Measurements from ENCODE around the gene NAXD. TPM values are rescaled to one million over a fixed set of nuclear protein-coding genes. Genes with fewer than 3 reads are reported as not detected.
A peak's percentile ranks its signal among the peaks of the same experiment; 100 is the strongest.
"Not testable (repeated sequence)": the region's sequence is repeated elsewhere in the genome, so short reads cannot be mapped to it uniquely, and the experiment has no call there.

The NAXD gene
- total RNA-seq, 1 donor from 2014 or later = 20.8 TPM

DNA sequence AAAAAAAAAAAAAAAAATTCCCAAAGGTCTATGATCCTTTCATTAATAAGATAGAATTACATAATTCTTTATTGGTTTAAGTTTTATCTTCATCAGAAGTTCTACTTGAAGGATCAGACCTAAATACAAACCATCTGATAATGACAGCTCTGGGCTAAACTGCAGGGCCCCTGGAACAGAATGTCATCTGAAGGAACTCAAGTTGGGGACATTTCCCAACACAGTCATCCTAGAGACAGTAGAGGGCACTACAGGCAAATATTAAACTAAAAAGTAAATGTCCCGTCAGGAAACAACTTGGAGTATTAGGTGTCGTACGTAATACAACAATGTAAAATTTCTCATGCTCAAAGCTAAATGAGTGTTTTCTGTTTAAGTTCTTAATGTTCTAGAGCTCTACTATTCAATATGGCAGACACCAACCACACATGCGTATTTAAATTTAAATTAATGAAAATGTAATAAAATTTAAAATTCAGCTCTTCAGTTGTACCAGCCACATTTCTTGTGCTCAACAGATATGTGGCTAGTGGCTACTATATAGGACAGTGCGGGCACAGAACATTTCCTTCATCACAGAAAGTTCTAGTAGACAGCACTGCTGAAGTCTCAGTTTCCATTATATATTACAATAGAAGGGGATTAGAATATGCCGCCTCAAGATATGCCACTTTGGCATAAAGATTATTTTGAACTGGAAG, 21.8 kb upstream of the NAXD start:
- DNase-seq (ENCODE audit: low read depth in 2 of 2) = peak; percentile 67 to 77

DNA sequence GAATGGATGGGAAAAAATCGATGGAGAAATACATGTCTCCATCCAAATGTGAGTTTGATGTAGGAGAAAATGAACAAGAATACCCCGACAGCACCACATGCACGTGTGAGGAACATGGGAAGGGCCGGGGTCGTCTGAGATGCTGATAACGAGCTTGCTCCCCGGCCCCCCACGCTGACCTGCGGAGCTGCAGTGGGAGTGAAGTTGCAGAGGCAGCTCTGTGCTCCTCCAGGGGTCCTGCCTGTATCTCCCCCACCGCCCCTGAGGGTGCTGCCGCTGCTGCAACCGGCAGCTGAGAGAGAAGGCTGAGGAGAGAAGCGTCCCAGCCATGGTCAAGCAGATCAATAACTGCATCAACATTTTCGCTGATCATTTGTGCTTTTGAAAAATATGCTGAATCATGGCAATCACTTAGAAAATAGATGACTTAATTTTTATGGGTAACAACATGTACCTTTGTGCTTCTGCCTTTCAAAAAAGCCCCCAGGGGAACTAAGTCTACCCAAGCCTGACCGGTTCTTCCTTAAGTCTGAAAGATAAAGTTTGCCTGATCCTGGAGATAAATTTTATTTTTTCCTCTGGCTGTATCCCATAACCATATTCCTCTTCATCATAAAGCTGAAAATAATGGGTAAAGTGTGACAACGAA, 18.2 kb upstream of the NAXD start:
- DNase-seq (ENCODE audit: low read depth in 2 of 2) = no peak

DNA sequence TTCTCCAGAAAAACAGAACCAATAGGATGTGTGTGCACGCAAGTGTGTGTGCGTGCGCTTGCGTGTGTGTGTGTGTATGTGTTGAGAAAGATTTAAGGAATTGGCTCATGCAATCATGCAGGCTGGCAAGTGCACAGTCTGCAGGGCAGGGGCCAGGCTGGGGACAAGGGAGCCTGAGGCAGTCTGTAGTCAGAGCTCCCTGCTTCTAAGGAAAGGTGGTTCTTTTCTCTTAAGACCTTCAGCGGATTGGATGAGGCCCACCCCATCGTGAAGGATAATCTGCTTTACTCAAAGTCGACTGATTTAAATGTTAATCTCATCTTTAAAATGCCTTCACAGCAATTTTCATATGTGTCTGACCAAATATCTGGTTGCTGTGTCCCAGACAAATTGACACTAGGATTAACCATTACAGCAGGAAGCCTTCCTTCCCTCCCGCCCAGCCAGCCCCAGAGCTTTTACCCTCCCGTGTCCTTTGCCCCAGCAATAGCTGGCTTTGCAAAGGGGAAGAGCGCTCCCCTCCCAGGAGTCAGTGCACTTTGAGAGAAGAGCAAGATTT, 15.0 kb upstream of the NAXD start:
- DNase-seq (ENCODE audit: low read depth in 2 of 2) = no peak

DNA sequence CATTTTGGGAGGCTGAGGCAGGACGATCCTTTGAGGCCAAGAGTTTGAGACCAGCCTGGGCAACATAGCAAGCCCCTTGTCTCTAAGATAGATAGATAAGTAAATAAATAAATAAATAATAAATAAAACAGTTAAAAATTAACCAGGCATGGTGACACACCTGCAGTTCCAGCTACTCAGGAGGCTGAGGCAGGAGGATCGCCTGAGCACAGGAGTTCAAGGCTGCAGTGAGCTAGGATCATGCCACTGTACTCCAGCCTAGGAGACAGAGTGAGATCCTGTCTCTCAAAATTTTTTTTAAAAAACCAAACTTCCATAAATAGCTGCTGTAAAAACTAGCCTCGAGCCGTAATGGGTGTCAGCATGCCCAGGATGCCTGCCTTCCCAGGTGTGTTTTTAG, 14.4 kb upstream of the NAXD start:
- DNase-seq (ENCODE audit: low read depth in 2 of 2) = no peak

DNA sequence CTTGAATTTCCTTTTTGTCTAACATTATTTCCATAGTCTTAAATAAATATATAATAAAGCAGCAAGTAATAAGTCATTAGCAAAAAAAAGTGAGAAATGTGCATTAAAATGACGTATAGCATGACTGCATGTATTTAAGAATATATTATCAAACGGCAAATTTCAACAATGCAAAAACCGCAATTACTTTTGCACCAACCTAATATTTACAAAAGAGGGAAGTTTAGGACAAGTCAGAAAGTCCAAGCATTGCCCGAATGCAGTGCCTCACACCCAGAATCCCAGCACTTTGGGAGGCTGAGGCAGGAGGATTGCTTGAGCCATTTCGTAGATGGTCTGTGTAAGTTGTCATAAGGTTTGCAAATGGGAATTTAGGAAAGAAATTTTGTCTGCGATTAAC, 10.2 kb upstream of the NAXD start:
- no peak for DNase-seq (ENCODE audit: low read depth in 2 of 2)

DNA sequence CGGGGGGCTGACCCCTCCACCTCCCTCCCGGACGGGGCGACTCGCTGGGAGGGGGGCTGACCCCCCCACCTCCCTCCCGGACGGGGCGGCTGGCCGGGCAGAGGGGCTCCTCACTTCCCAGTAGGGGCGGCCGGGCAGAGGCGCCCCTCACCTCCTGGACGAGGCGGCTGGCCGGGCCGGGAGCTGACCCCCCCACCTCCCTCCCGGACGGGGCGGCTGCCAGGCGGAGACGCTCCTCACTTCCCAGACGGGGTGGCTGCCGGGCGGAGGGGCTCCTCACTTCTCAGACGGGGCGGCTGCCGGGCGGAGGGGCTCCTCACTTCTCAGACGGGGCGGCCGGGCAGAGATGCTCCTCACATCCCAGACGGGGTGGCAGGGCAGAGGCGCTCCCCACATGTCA, 9.1 kb upstream of the NAXD start:
- not testable (repeated sequence) for DNase-seq (ENCODE audit: low read depth in 2 of 2)

DNA sequence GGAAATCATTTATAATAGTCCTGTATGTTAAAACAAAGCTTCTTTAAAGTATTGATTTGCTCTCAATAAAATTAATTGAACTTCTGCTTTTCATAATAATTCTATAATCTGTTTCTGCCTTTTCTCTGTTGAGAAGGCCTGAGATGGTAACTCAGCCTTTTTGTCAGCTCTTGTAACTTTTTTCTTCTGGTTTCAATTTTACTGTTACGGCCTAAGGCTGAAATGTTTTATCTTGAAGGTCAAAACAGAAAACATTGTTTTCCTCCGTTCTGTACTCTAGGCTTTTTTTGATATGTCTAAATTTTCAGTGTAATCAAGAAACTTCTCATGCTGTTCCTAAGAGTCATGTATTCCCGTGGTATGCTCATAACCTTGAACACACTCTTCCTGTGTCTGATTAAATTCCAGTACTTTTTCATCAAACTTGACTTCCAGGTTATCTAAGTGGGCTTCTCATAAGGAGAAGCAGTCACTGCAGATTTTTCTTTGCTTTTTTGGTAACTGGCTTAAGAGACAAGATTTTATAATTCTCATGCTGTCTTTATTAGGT, 7.6 kb upstream of the NAXD start:
- DNase-seq (ENCODE audit: low read depth in 2 of 2) = no peak

DNA sequence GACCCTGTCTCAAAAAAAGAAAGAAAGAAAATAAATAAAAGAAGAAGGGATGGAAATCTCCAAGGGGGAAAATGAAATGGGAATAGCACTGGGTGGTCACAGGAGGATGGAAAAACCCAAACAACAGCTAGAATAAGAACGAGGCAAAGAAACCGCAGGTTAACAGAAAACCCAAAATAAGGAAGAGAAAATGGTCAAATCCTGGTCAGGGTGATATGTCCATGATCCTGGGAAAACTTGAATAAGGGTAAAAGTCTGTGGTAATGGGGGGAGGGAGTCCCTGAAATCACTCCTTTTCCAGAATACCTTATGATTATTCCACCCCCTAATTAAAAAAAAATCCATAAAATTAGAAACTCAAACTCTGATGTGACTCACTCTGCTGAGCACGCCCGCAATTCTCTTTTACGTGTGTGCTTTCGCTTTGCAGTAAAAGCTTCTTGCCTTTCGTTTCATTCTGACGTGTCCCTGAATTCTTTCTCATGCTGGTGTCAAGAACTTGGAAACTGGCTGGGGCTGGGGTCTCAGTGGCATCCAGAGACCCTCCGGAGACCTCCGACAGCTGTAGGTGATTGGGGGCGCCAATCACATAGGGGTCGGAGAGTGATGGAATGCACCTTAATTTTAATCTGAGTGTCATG, 4.3 kb upstream of the NAXD start:
- no peak for DNase-seq (ENCODE audit: low read depth in 2 of 2)

DNA sequence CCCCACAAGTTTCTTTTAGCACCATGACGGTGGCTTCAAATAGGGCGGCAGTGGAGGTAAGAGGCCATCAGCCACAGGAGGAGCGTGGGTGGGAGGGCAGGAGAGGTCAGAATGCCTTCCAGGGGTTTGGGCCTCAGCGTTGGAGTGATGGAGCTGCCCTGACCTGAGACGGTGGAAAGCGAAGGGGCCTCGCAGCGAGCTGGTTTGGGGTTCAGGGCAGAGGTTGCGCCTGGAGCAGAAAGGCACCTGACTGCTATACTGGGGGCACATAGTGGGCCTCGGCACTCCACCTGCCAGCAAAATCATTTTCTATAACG, 382 bp upstream of the NAXD start:
- DNase-seq (ENCODE audit: low read depth in 2 of 2) = no peak

DNA sequence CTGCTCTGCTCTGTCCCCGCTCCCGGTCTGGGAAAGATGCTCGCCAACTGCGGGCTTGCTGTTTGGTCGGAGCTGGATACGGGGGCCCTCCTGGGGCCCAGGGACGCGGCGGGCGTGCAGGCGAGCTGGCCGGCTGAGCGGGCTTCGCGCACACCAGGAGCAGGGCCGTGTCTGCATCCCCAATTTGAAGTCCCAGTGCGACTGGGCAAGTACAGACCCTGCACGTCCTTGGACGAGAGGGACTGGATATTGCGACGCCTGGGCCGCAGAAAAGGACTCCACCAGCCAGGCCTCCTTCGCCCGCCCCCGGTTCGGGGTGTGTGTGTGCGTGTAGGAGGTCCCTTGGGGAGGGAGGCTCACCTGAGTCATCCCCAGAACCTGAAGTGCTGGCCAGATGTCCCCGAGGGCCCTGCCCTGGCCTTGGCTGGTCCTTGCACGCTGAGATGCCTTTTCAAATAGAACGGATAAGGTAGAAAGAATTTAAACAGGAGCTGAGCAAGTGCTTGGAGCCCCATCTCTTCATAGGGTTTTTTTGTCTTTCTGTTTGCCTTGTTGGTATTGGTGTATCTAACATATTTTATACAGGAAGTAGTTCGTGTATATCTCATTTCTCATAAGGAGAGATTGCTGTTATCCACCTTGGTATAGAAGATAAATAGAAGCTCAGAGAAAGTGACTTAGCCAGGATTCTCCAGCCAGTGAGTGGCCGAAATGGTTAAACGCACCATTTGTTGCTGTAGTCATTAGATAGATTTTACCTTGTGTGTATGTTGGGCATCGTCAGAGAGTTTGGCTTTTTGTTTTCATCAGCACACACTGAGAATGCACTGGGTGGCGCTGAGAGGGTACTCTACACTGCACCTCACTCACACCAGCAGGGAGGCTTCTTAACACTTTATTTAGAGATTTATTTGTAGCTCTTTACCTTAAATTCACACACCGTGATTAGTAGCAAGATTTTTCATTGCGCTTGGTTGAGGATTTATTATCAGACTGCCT, 1.1 kb downstream of the NAXD start:
- peak; percentile 53 to 70 for DNase-seq (ENCODE audit: low read depth in 2 of 2)

DNA sequence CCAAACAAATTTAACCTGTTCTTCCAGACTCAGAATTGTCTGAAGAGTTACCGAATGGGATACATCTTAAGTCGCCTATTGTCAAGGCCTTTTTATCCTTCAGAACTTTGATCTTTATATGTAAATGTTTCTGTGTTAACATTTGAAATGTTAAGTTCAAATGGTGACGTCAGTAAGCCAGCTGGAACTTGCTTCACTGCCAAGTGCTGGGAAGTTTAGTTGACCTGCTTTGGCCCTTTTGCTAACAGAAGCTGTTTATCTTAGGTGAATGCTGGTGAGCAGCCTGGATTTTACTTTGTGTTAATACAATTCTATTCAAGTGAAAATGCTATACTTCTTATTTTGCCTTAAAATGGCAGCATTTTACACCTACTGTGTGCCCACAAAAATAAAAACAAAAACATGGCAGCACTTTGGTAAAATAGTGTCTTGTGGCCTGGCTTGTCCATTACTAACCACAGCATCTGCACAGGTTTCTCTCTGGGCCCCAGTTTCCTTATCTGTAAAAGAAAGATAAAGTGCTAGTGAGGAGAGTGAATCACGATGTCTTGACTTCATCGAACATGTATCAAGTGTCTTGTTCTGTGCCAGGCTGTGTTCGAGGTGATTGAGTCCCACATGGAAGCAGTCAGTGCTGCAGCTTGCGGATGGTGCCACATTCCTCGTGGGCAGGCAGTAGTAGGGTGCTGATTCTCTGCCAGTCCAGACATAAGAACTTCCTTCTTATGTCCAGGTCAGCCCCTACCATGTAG, 2.2 kb downstream of the NAXD start:
- peak; percentile 85 to 89 for DNase-seq (ENCODE audit: low read depth in 2 of 2)

DNA sequence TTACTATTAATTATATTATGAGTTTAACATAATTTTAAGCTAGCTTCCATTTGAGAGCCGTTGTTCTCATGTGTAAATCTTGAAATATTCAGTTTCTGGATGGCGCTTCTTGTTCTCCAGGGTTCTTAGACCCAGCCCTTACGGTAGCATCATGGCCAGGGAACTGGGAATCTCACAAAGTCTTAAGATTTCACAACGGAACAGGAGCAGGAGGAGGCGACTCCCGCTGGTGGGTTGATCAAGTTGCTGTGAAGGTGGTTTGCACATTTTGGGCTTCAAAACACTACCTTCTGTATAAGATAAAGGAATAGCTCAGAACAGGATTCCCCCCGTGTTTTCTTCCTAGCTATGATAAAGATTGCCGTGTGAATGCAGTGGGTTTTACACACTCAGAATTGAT, 2.8 kb downstream of the NAXD start:
- DNase-seq (ENCODE audit: low read depth in 2 of 2) = no peak

DNA sequence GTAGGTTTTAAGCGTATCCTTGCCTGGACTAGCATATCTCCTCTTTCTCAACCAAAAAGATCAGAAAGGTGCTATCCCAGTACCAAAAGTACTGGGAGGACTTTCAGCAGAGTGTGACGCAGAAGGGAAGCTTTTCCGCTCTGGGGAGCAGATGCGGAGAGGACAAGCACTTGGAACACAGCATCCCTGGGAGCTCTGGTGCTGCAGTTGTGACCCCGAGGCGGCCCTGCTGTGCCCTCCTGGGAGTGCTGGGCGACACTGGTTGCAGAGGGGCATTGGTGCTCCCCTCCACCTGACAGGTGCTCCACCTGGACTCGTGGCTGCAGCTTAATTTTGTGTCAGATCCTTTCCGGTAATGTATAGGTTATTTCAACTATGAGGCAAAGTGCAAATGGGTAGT, 3.4 kb downstream of the NAXD start:
- no peak for DNase-seq (ENCODE audit: low read depth in 2 of 2)

DNA sequence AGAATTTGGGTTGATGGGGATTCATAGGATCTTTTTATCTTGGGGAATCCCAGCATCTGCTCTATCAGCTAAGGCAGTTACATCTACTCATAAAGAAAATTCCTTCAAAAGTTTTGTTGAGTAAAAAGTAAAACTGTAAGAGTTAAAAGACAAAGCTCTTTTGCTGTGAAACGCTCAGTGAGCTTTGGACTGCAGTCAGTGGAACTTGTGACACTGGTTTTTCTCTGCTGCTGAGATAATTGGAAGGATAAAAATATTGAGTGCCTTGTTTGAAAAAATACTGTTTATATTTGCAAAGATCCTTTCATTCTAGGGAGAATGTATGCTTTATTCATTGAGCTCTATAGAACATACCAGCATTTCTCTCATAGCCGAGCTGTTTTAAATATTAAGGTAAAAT, 5.3 kb downstream of the NAXD start:
- DNase-seq (ENCODE audit: low read depth in 2 of 2) = no peak

DNA sequence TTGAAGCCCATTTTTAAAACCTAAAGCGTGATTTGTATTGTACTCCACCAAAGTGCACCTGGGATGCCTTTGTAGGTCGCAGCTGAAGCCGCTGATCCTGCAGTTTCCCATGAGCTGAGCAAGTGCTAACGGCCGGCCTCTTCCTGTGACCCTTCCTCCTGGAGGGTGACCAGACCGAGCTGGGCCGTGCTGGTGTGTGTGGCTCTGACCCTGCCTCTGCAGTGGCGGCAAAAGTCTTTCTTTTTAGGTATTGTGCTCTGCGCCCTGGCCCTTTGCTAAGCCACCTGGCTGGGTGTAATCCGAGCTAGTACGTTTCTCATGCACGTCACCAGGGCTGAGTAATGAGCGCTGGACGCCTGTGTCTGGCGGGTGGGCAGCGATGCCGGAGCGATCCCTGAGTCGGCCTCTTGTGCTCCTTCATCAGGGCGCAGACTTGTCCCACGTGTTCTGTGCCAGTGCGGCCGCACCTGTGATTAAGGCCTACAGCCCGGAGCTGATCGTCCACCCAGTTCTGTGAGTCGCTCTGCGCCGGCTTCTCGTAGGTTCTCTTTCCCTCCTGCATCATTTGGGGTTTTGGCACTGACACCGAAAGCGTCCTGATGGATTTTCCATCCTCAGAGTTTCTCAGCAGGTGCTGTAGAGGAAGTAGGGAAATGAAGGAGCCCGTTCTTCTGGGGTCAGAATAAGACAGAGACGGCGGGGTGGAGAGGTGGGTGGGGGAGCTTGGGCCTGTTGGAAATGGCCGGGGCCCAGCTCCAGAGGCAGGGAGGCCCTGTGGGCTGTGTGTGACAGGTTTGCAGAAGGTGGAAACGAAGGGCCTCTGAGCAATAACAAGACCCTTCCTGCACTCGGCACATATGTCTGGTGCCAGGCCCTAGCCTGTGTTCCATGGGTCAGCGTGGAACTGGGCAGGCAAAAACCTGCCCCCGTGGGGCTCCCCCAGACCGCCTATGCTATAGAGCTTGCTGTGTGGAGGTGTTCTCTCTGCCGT, 9.7 kb downstream of the NAXD start:
- no peak for DNase-seq (ENCODE audit: low read depth in 2 of 2)

DNA sequence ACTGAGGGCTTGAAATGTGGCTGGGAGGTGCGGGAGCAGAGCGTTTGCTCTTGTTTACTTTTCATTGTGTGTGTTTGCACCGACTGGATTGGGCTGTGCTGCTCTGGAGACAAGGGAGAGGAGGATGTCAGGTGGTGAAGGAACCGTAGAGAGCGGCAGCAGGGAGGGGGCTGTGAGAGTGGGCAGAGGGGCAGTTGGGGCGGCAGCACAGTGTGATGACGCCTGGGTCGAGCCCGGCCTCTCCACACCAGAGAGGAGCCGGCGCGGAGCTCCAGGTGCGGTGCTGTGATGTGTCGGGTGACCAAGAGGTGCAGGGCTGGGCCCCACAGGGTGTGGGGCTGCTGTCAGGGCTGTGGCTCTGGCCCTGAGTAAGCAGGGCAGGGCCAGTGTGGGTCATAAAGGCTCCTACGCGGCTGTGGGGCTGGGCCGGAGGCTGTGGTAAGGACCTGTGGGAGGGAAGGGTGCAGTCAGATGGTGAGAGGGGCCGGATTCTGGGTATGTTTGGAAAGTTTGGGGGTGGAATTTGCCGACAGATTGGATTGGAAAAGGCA, 10.5 kb downstream of the NAXD start:
- no peak for DNase-seq (ENCODE audit: low read depth in 2 of 2)

DNA sequence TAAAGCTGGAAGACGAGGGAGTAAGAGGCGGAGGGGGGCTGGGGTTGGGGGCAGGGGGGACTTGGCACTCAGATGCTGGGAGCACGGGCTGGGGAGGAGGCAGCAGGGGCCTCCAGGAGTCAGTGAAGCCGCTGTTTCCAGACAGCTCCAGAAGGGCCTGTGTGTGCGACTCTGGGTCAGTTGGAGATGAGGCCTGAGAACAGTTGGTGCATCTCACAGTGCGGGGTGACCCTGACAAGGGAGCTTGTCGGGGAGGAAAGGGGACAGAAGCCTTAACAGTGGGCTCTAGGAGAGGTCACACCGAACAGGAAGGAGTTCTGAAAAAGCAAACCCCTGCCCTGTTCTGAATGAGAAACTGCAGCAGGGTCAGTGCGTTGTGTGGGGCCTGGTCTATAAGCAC, 11.2 kb downstream of the NAXD start:
- DNase-seq (ENCODE audit: low read depth in 2 of 2) = no peak

DNA sequence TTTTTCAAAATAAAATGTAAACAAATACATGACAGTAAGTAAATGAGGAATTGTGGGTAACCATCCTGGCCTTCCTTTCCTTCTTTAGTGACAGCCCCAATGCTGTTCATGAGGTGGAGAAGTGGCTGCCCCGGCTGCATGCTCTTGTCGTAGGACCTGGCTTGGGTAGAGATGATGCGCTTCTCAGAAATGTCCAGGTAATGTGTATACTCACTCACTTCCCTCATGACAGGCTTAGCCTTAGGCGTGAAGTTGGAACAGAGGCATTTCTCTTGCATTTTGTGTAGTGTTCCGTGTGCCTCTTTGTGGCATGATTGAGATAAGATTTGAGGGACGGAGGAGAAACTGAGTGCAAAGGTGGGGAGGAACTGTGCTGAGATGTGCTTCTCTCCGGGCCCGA, 12.0 kb downstream of the NAXD start:
- no peak for DNase-seq (ENCODE audit: low read depth in 2 of 2)

Data from lung microvascular endothelial cell (primary cell).